Colonic mucosa (tissue), 4 donors: ENCODE results near the gene JAG2. TPM values are rescaled to one million over a fixed set of nuclear protein-coding genes. Genes with fewer than 3 reads are reported as not detected.

Experiments used
- DNase-seq: peaks from one replicate; pipeline ENCODE4 v3.0.0-alpha.2; 2020
- H3K27ac ChIP-seq: fragments of 200-600 bp; one replicate; pipeline ENCODE4 v1.8.0; 2021
- H3K27me3 ChIP-seq: fragments of 200-600 bp; one replicate; pipeline ENCODE4 v1.8.0; 2021
- H3K36me3 ChIP-seq: fragments of 200-600 bp; one replicate; pipeline ENCODE4 v1.8.0; 2021
- H3K4me1 ChIP-seq: fragments of 200-600 bp; one replicate; pipeline ENCODE4 v1.8.0; 2021; ENCODE audit warnings: mild to moderate bottlenecking
- H3K4me3 ChIP-seq: fragments of 200-600 bp; one replicate; pipeline ENCODE4 v1.8.0; 2021
- H3K9ac ChIP-seq, 2 donors: one replicate each; pipeline ENCODE4 v1.7.0; 2013; ENCODE audit warnings: control low read depth in 2 of 2, low read depth in 2 of 2, low read length in 2 of 2
- H3K9me3 ChIP-seq: fragments of 200-600 bp; one replicate; pipeline ENCODE4 v1.8.0; 2021
- CTCF ChIP-seq: fragments of 200-600 bp; IDR thresholded peaks from one replicate; pipeline ENCODE4 v1.8.0; 2022; ENCODE audit warnings: antibody characterized with exemption, mild to moderate bottlenecking
- intact Hi-C: fragments of 100-400 bp; cut with DNase I; formaldehyde crosslinking; loops from one replicate; pipeline ENCODE4 v1.14.1; 2022
- total RNA-seq, 2 donors: library from RNA; stranded (reverse); fragmentation: NEBNext Ultra II Directional in 1 of 2; extraction: Animal tissue kit (Norgen Biotek cat#: 25700) in 1 of 2; gene quantifications; one replicate each; pipeline ENCODE4 v1.2.1, GENCODE V29; 2021
- donor health status: healthy.
- donor health status: DM: no; HTN: no; CAD: no.
- donor health status: DM: no; HTN: no; CAD: no.

Gene JAG2
- total RNA-seq, 2 donors from 2014 or later, result 8.2 to 11.0 TPM

DNA sequence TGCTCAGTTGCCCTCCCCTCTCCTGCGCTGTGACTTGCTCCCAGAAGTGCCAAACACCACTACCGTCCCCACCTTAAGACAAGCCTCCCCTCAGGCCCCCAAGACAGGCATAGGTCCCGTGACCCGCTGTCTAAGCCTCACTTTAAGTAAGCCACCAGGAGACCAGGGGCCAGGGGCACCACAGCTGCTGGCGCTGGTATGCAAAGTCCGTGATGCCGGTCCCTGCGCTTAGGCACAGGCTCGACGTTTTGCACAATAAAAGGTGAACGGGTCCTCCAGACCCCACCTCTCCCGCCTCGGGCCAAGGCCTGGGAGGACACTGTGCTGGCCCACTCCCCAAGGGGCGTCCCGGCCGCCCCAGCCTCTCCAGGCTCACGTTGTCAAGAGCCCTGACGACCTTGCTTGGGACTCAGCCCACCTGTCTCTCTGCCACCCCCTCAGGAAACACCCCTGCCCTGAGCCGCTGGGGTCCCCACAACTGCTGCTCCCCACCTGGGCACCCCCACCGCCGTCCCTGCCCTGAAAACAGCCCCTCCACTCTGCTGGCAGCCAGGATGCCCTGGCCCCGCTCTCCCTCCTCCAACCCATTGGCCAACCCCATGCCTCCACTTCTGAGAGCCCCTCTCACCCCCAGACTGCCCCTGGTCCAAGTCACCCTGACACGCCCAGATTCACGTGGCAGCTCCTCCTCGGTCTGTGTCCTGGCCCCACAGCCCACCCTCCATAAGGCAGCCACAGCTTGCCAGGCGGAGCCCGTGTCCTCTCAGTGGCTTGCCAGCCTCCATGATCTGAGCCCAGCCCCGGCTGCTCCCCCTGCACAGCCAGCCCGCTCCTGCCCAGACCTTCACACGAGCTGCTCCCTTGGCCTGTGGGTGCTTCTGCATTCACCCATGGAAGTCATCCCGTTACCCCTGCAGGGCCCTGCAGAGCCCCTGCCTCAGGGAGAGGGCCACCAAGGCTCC is 11.9 kb downstream of the JAG2 start:
- no peaks in the 10 kb centered on the region for H3K9me3 ChIP-seq
- H3K36me3 ChIP-seq, result no peaks in the 10 kb centered on the region
- no peaks in the 10 kb centered on the region for H3K27me3 ChIP-seq
- DNase-seq, result no peak
- intact Hi-C loops, result no loop called here
- H3K9ac ChIP-seq, result no peak overlapping the region
- no peak for TF ChIP-seq CTCF
- H3K27ac ChIP-seq, result no peak overlapping the region
- no peak overlapping the region for H3K4me3 ChIP-seq
- H3K4me1 ChIP-seq, result no peaks in the 10 kb centered on the region

GRCh38 chr14:105155681-105156413 is 12.7 kb downstream of the JAG2 start:
- no peak for TF ChIP-seq CTCF
- H3K27ac ChIP-seq, result no peak overlapping the region
- no peak overlapping the region for H3K9ac ChIP-seq
- H3K36me3 ChIP-seq, result no peaks in the 10 kb centered on the region
- H3K4me3 ChIP-seq, result no peak overlapping the region
- no peaks in the 10 kb centered on the region for H3K27me3 ChIP-seq
- no peaks in the 10 kb centered on the region for H3K4me1 ChIP-seq
- no peaks in the 10 kb centered on the region for H3K9me3 ChIP-seq
- intact Hi-C loops, result no loop called here
- no peak for DNase-seq

DNA sequence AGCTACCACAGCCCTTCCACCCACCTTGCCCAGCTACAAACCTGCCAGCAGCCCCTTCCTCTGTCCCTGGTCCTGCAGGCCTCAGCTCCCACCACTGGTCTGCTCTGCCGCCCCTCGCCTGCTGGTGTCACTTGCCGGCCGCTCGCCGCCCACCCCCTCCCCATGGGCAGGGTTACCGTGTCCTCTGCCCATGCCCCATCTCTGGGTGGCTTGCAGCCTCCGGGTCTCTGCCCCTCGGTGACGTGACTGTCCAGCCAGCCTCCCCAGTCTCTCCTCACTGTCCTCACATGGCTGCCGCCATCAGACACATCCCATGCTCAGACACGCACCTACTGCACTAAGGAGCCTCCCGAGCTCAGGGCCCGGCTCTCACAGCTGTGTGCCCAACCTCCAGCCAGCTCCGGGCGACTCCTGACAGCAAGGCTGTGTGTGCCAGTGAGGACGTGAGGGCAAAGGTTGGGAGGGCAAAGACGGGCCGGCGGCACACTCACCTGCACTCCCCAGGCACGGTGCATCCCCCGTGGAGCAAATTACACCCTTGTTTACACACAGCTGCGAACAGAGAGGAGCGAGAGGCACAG is 13.4 kb downstream of the JAG2 start:
- intact Hi-C loops, result no loop called here
- no peaks in the 10 kb centered on the region for H3K36me3 ChIP-seq
- no peak for DNase-seq
- no peaks in the 10 kb centered on the region for H3K9me3 ChIP-seq
- no peak for TF ChIP-seq CTCF
- no peaks in the 10 kb centered on the region for H3K4me1 ChIP-seq
- H3K27me3 ChIP-seq, result no peaks in the 10 kb centered on the region
- no peak overlapping the region for H3K27ac ChIP-seq
- H3K4me3 ChIP-seq, result no peak overlapping the region
- H3K9ac ChIP-seq, result no peak overlapping the region

- intact Hi-C loops, result no loop called here
- TF ChIP-seq CTCF, result no peak
- Histone ChIP-seq H3K9me3 (no peaks in the 10 kb centered on the region), H3K27ac (no peak overlapping the region), H3K27me3 (no peaks in the 10 kb centered on the region), H3K4me3 (no peak overlapping the region), H3K36me3 (no peaks in the 10 kb centered on the region), H3K4me1 (no peaks in the 10 kb centered on the region), H3K9ac (no peak overlapping the region)
- no peak for DNase-seq
Measured at GRCh38 chr14:105154476-105154871, 14.1 kb downstream of the JAG2 start.

DNA sequence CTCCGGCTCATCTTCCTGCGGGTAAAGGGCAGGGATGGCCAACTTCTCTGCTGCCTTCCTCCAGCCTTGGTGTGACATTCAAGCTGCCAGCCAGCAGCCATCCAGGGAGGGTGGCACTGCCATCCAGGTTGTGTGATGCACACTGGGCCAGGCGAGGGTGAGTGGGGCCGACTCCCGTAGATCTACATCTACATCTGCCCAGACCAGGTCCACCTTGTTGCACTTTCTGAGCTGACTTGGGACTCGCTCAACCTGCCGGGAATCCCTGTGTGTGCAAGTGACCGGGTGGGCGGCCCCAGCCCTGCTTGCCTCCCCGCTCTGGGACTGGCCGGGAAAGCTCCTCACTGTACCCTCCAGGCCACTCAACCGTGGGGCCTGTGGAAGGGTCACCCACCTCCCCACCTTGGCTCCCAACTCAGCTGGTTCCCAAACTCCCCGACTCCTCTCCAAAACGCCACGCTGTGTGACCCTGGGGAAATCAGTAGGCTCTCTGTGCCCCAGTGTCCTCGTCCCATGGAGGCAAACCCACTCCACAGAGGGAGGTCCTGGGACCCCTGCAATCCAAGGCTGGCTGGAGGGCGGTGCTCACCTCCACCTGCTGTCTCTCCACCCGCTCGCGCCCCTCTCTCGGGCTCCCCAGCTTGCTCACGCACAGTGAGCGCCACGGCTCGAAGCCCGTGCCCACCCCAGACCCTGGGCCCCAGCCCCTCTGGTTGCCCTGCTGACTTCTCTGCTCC is 14.7 kb downstream of the JAG2 start:
- Histone ChIP-seq H3K4me1 (no peaks in the 10 kb centered on the region), H3K27ac (no peak overlapping the region), H3K9ac (no peak overlapping the region), H3K4me3 (no peak overlapping the region), H3K9me3 (no peaks in the 10 kb centered on the region), H3K27me3 (no peaks in the 10 kb centered on the region), H3K36me3 (no peaks in the 10 kb centered on the region)
- intact Hi-C loops, result no loop called here
- TF ChIP-seq CTCF, result no peak
- no peak for DNase-seq
